ENCODE measurements around the gene ZCCHC24.

ZCCHC24 gene

DNA sequence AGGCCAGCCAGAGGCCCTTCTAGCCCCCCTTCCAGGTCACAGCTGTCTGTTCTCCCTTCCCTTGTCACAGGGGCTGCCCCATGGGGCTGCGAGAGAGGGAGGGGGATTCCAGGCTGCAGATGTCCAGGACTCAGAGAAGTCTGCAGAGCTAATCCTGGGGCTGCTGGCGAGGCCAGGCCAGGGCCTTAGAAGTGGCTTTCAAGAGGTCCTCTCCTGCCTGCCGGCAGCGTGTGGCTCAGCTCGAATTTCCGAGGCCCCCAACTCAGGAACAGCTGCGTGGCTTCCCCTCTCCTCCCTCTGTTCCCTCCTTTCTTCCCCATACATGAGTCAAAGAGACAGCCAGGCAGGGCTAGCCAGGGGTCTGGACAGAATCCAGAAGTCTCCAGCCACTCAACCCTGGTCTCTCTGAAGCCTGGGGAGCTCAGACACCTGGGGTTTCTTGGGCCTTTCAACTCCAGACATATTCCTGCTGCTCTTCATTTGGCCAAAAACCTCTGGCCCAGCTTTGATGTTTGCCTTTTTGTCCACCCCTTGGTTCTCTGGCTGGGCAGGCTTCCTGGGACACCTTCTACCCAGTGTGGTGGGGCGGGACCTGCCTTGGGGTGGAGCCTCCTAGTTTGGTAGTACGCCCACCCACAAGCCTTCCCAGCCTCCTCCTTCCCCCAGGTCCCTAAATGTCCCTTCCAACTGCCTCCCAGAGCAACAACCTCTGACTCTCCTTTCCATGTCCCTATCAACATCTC, 45.1 kb upstream of the ZCCHC24 start:
- Histone ChIP-seq H3K79me1 (ENCODE audit: low read length) (no peaks in the 10 kb centered on the region), H3K4me3 (ENCODE audit: low read length) (no peak overlapping the region), H3K23ac (ENCODE audit: low read length) (peak overlapping the region; percentile 6), H3K27me3 (ENCODE audit: insufficient read depth, low read length, poor library complexity) (no peaks in the 10 kb centered on the region), H3K36me3 (ENCODE audit: control insufficient read depth, insufficient read depth, low read length) (no peaks in the 10 kb centered on the region), H2BK5ac (ENCODE audit: low read length) (no peak overlapping the region), H3K27ac (ENCODE audit: low read depth, low read length) (no peak overlapping the region), H3K79me2 (ENCODE audit: control insufficient read depth, insufficient read depth, low read length) (no peaks in the 10 kb centered on the region), H3K9ac (ENCODE audit: low read length) (no peak overlapping the region), H3K56ac (ENCODE audit: low read length) (peak overlapping the region; percentile 35), H4K5ac (ENCODE audit: low read length) (no peak overlapping the region), H2BK15ac (replicated peaks; ENCODE audit: low read depth) (no peak overlapping the region), H2BK120ac (ENCODE audit: low read depth, low read length) (no peak overlapping the region), H3K4me2 (ENCODE audit: low read length) (no peak overlapping the region), H2AK5ac (ENCODE audit: low read length) (no peak overlapping the region), H3K18ac (ENCODE audit: low read length) (no peak overlapping the region), H3K4me1 (ENCODE audit: control insufficient read depth, low read depth, low read length) (peaks cover 2% of the 10 kb centered on the region), H3K4ac (ENCODE audit: low read depth, low read length) (no peak overlapping the region), H4K8ac (ENCODE audit: low read depth, low read length) (no peak overlapping the region)
- DNase-seq, result peak; percentile 42
- WGBS (ENCODE audit: extremely low coverage, insufficient coverage, low lambda C conversion rate), result no CpG with 5 or more reads among the region's 9 CpGs

DNA sequence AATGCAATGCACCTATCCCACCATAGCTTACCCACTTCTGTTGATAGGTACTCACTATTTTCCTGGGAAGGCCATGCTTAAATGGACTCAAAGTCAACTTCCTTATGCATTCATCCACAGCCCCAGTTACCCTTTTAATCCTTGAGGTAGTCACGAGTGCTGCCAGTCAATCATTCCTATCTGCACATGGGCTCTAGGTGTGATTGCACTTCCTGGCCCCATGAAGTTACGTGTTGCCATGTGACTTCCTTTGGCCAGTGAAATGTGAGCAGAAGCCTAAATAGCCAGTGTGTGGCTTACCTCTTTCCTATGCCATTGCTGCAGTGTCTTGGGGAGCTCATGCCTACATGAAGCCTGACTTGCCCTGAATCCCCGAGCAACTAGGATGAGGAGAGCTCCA, 43.4 kb upstream of the ZCCHC24 start:
- Histone ChIP-seq H2BK5ac (ENCODE audit: low read length) (no peak overlapping the region), H2BK15ac (replicated peaks; ENCODE audit: low read depth) (no peak overlapping the region), H3K4me3 (ENCODE audit: low read length) (no peak overlapping the region), H3K36me3 (ENCODE audit: control insufficient read depth, insufficient read depth, low read length) (no peaks in the 10 kb centered on the region), H3K23ac (ENCODE audit: low read length) (no peak overlapping the region), H4K8ac (ENCODE audit: low read depth, low read length) (no peak overlapping the region), H3K27ac (ENCODE audit: low read depth, low read length) (no peak overlapping the region), H3K56ac (ENCODE audit: low read length) (no peak overlapping the region), H3K18ac (ENCODE audit: low read length) (no peak overlapping the region), H3K4me1 (ENCODE audit: control insufficient read depth, low read depth, low read length) (peaks cover 2% of the 10 kb centered on the region), H2BK120ac (ENCODE audit: low read depth, low read length) (no peak overlapping the region), H3K4ac (ENCODE audit: low read depth, low read length) (no peak overlapping the region), H3K79me1 (ENCODE audit: low read length) (no peaks in the 10 kb centered on the region), H3K27me3 (ENCODE audit: insufficient read depth, low read length, poor library complexity) (no peaks in the 10 kb centered on the region), H3K79me2 (ENCODE audit: control insufficient read depth, insufficient read depth, low read length) (no peaks in the 10 kb centered on the region), H3K9ac (ENCODE audit: low read length) (no peak overlapping the region), H3K4me2 (ENCODE audit: low read length) (no peak overlapping the region), H2AK5ac (ENCODE audit: low read length) (no peak overlapping the region), H4K5ac (ENCODE audit: low read length) (no peak overlapping the region)
- no CpG with 5 or more reads among the region's 3 CpGs for WGBS (ENCODE audit: extremely low coverage, insufficient coverage, low lambda C conversion rate)
- DNase-seq, result peak; percentile 32

DNA sequence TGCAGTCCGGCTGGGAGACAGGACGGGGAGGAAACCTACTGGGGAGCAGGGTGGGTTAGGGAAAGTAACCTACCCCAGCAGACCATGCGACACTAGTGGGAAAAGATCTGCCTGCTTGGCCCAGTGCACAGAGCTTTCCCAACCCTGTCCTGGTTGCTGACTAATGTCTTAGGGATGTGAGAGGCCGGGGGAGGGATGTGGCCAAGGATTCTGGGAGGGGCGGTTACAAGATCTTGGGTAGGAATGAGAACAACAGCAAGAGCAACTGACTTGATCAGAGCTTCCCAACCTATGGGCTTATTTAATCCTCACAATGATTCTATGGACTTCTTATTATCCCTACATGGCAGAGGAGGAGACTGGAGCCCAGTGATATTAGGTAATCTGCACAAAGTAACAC, 42.9 kb upstream of the ZCCHC24 start:
- DNase-seq, result peak; percentile 86

DNA sequence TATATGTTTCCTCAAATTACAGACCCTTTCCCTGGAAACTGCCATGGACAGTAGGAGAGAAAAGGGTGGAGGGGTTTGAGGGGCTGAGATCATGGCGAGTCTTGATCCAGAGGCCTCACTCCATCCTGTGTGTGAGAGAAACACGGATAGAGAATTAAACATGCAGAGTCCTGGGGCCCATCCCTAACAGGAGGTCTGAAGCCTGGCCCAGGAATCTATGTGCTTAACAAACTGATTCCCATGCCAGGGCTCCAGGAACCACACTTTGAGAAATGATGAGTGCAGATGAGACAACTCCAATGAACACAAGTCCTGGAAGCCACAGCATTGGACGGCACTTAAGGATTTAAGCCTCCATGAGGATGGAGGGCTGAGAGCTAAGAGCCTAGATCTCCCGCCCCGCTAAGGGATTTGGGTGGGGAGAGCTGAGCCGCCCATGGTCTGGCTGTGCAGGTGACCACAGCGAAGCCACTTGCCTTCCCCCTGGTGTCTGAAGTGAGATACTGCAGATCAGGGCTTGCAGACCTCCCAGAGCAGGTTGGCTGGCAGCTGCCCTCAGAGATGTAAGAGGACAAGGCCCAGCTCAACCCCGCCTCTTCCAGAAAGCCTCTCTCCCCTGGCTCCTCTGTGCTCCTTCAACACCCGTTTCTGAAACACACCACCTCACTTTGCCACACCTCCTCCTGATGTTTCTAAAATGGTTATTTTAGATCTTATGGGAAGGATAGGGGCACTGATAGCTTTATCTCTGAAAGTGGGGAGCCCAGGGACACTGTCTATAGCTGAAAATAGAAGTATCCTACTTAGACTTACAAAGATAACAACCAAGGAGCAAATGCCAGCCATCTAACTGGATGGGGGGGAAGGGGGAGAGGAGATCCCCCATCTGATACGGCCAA, 42.1 kb upstream of the ZCCHC24 start:
- Histone ChIP-seq H3K79me2 (ENCODE audit: control insufficient read depth, insufficient read depth, low read length) (no peaks in the 10 kb centered on the region), H3K18ac (ENCODE audit: low read length) (no peak overlapping the region), H2BK5ac (ENCODE audit: low read length) (no peak overlapping the region), H4K8ac (ENCODE audit: low read depth, low read length) (no peak overlapping the region), H3K27ac (ENCODE audit: low read depth, low read length) (no peak overlapping the region), H3K79me1 (ENCODE audit: low read length) (no peaks in the 10 kb centered on the region), H3K4me1 (ENCODE audit: control insufficient read depth, low read depth, low read length) (peaks cover 2% of the 10 kb centered on the region), H3K36me3 (ENCODE audit: control insufficient read depth, insufficient read depth, low read length) (no peaks in the 10 kb centered on the region), H3K4ac (ENCODE audit: low read depth, low read length) (no peak overlapping the region), H3K4me3 (ENCODE audit: low read length) (no peak overlapping the region), H2AK5ac (ENCODE audit: low read length) (no peak overlapping the region), H3K9ac (ENCODE audit: low read length) (no peak overlapping the region), H2BK120ac (ENCODE audit: low read depth, low read length) (no peak overlapping the region), H3K4me2 (ENCODE audit: low read length) (no peak overlapping the region), H3K27me3 (ENCODE audit: insufficient read depth, low read length, poor library complexity) (no peaks in the 10 kb centered on the region), H4K5ac (ENCODE audit: low read length) (no peak overlapping the region), H2BK15ac (replicated peaks; ENCODE audit: low read depth) (no peak overlapping the region), H3K56ac (ENCODE audit: low read length) (peak overlapping the region; percentile 56), H3K23ac (ENCODE audit: low read length) (no peak overlapping the region)
- no CpG with 5 or more reads among the region's 10 CpGs for WGBS (ENCODE audit: extremely low coverage, insufficient coverage, low lambda C conversion rate)
- DNase-seq, result peak; percentile 96

More for the DNA sequence above, 42.9 kb upstream of the ZCCHC24 start:
- Histone ChIP-seq H3K4me3 (ENCODE audit: low read length) (no peak overlapping the region), H3K4me2 (ENCODE audit: low read length) (no peak overlapping the region), H3K4me1 (ENCODE audit: control insufficient read depth, low read depth, low read length) (peaks cover 2% of the 10 kb centered on the region), H3K9ac (ENCODE audit: low read length) (no peak overlapping the region), H2BK5ac (ENCODE audit: low read length) (no peak overlapping the region), H3K79me2 (ENCODE audit: control insufficient read depth, insufficient read depth, low read length) (no peaks in the 10 kb centered on the region), H3K27ac (ENCODE audit: low read depth, low read length) (no peak overlapping the region), H4K8ac (ENCODE audit: low read depth, low read length) (no peak overlapping the region), H4K5ac (ENCODE audit: low read length) (no peak overlapping the region), H2BK120ac (ENCODE audit: low read depth, low read length) (no peak overlapping the region), H3K79me1 (ENCODE audit: low read length) (no peaks in the 10 kb centered on the region), H3K56ac (ENCODE audit: low read length) (peak overlapping the region; percentile 56), H2AK5ac (ENCODE audit: low read length) (no peak overlapping the region), H3K4ac (ENCODE audit: low read depth, low read length) (no peak overlapping the region), H3K27me3 (ENCODE audit: insufficient read depth, low read length, poor library complexity) (no peaks in the 10 kb centered on the region), H3K18ac (ENCODE audit: low read length) (no peak overlapping the region), H3K23ac (ENCODE audit: low read length) (no peak overlapping the region), H3K36me3 (ENCODE audit: control insufficient read depth, insufficient read depth, low read length) (no peaks in the 10 kb centered on the region), H2BK15ac (replicated peaks; ENCODE audit: low read depth) (no peak overlapping the region)
- no CpG with 5 or more reads among the region's 5 CpGs for WGBS (ENCODE audit: extremely low coverage, insufficient coverage, low lambda C conversion rate)

DNA sequence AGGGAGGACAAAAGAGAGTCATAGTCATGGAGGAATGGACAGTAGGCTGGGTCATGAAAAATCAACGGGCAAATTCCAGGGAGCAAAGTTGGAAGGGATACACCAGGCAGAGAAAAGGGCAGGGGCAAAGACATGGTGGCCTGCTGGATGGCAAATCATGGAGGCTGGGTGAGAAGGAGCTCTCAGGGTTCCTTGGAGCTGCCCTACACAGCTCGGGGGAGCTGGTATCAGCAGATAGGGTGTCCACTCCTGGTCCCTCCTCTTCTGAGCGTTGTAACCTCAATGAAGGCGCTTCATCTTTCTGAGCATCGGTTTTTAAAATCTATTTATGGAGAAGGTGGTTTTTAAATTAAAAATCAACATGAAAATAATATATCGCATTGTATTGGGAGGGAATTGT, 39.1 kb upstream of the ZCCHC24 start:
- WGBS (ENCODE audit: extremely low coverage, insufficient coverage, low lambda C conversion rate), result 100% methylated on average over 1 of the region's 6 CpGs
- H2BK120ac ChIP-seq (ENCODE audit: low read depth, low read length), result no peak overlapping the region
- no peak overlapping the region for H3K9ac ChIP-seq (ENCODE audit: low read length)
- H3K18ac ChIP-seq (ENCODE audit: low read length), result no peak overlapping the region
- H3K79me1 ChIP-seq (ENCODE audit: low read length), result no peaks in the 10 kb centered on the region
- H3K23ac ChIP-seq (ENCODE audit: low read length), result no peak overlapping the region
- no peak overlapping the region for H2AK5ac ChIP-seq (ENCODE audit: low read length)
- H3K56ac ChIP-seq (ENCODE audit: low read length), result no peak overlapping the region
- H3K4ac ChIP-seq (ENCODE audit: low read depth, low read length), result no peak overlapping the region
- H3K4me2 ChIP-seq (ENCODE audit: low read length), result no peak overlapping the region
- no peak for DNase-seq
- no peak overlapping the region for H4K8ac ChIP-seq (ENCODE audit: low read depth, low read length)
- no peaks in the 10 kb centered on the region for H3K36me3 ChIP-seq (ENCODE audit: control insufficient read depth, insufficient read depth, low read length)
- H4K5ac ChIP-seq (ENCODE audit: low read length), result no peak overlapping the region
- H3K79me2 ChIP-seq (ENCODE audit: control insufficient read depth, insufficient read depth, low read length), result no peaks in the 10 kb centered on the region
- no peaks in the 10 kb centered on the region for H3K27me3 ChIP-seq (ENCODE audit: insufficient read depth, low read length, poor library complexity)
- H3K4me1 ChIP-seq (ENCODE audit: control insufficient read depth, low read depth, low read length), result peaks cover 2% of the 10 kb centered on the region
- no peak overlapping the region for H2BK5ac ChIP-seq (ENCODE audit: low read length)
- no peak overlapping the region for H3K4me3 ChIP-seq (ENCODE audit: low read length)
- no peak overlapping the region for H2BK15ac ChIP-seq (replicated peaks; ENCODE audit: low read depth)
- H3K27ac ChIP-seq (ENCODE audit: low read depth, low read length), result no peak overlapping the region

Measured in mesendoderm (in vitro differentiated cells).